Osteocyte (in vitro differentiated cells): ENCODE measurements around the gene AGO4. TPM values are rescaled to one million over a fixed set of nuclear protein-coding genes. Genes with fewer than 3 reads are reported as not detected.

Experiments
- DNase-seq: peaks from one replicate; pipeline ENCODE4 v3.0.0; 2021; ENCODE audit warnings: mixed read lengths; ENCODE audit not compliant: unreplicated experiment; ENCODE audit errors: extremely low spot score
- H3K27ac Mint-ChIP-seq: one replicate; pipeline ENCODE4 v1.8.0; 2021; ENCODE audit warnings: mild to moderate bottlenecking, mixed read lengths; ENCODE audit not compliant: unreplicated experiment
- H3K27me3 Mint-ChIP-seq: one replicate; pipeline ENCODE4 v1.8.0; 2021; ENCODE audit warnings: mixed read lengths; ENCODE audit not compliant: unreplicated experiment
- H3K36me3 Mint-ChIP-seq: one replicate; pipeline ENCODE4 v1.8.0; 2021; ENCODE audit warnings: mixed read lengths; ENCODE audit not compliant: unreplicated experiment
- H3K4me1 Mint-ChIP-seq: one replicate; pipeline ENCODE4 v1.8.0; 2021; ENCODE audit warnings: mixed read lengths; ENCODE audit not compliant: unreplicated experiment
- H3K4me3 Mint-ChIP-seq: one replicate; pipeline ENCODE4 v1.8.0; 2021; ENCODE audit warnings: mild to moderate bottlenecking, moderate library complexity, mixed read lengths; ENCODE audit not compliant: unreplicated experiment
- H3K9me3 Mint-ChIP-seq: one replicate; pipeline ENCODE4 v1.8.0; 2021; ENCODE audit warnings: mixed read lengths; ENCODE audit not compliant: unreplicated experiment
- CTCF ChIP-seq: fragments of 200-600 bp; sonication (generic); IDR thresholded peaks from 2 replicates; pipeline ENCODE4 v1.5.0; 2021; ENCODE audit warnings: antibody characterized with exemption, mild to moderate bottlenecking, moderate library complexity
- total RNA-seq: library from RNA; stranded (reverse); gene quantifications from 2 replicates; pipeline ENCODE4 v1.2.1, GENCODE V29; 2021

The AGO4 gene
- total RNA-seq, 1 donor from 2014 or later = 10.1 TPM

GRCh38 chr1:35838693-35839245 lies 31.0 kb downstream of the AGO4 start:
- TF ChIP-seq CTCF = no peak
- peaks cover 67% of the 10 kb centered on the region for H3K36me3 Mint-ChIP-seq

GRCh38 chr1:35844826-35845225 lies 37.0 kb downstream of the AGO4 start:
- Mint-ChIP-seq H3K27ac (no peak overlapping the region), H3K36me3 (peaks cover 37% of the 10 kb centered on the region), H3K27me3 (no peaks in the 10 kb centered on the region), H3K4me1 (no peaks in the 10 kb centered on the region), H3K9me3 (no peaks in the 10 kb centered on the region), H3K4me3 (no peak overlapping the region)
- no peak for TF ChIP-seq CTCF
- no peak for DNase-seq

More at GRCh38 chr1:35838693-35839245, 31.0 kb downstream of the AGO4 start:
- Mint-ChIP-seq H3K4me1 (no peaks in the 10 kb centered on the region), H3K4me3 (no peak overlapping the region), H3K27me3 (no peaks in the 10 kb centered on the region), H3K27ac (no peak overlapping the region), H3K9me3 (peaks cover 5% of the 10 kb centered on the region)
- no peak for DNase-seq

GRCh38 chr1:35845766-35846165 lies 38.0 kb downstream of the AGO4 start:
- TF ChIP-seq CTCF = no peak
- no peaks in the 10 kb centered on the region for H3K27me3 Mint-ChIP-seq
- H3K27ac Mint-ChIP-seq = no peak overlapping the region

GRCh38 chr1:35847935-35848565 lies 40.2 kb downstream of the AGO4 start:
- no peaks in the 10 kb centered on the region for H3K4me1 Mint-ChIP-seq
- no peak for DNase-seq
- no peak overlapping the region for H3K27ac Mint-ChIP-seq
- H3K9me3 Mint-ChIP-seq = no peaks in the 10 kb centered on the region
- no peak overlapping the region for H3K4me3 Mint-ChIP-seq
- TF ChIP-seq CTCF = no peak
- no peaks in the 10 kb centered on the region for H3K27me3 Mint-ChIP-seq
- H3K36me3 Mint-ChIP-seq = peaks cover 38% of the 10 kb centered on the region

More at GRCh38 chr1:35845766-35846165, 38.0 kb downstream of the AGO4 start:
- H3K9me3 Mint-ChIP-seq = no peaks in the 10 kb centered on the region
- peaks cover 44% of the 10 kb centered on the region for H3K36me3 Mint-ChIP-seq
- no peak for DNase-seq
- H3K4me1 Mint-ChIP-seq = no peaks in the 10 kb centered on the region
- no peak overlapping the region for H3K4me3 Mint-ChIP-seq

- no peak for TF ChIP-seq CTCF
- H3K9me3 Mint-ChIP-seq = no peaks in the 10 kb centered on the region
Observed at GRCh38 chr1:35850051-35850450, 42.2 kb downstream of the AGO4 start.

More at GRCh38 chr1:35850051-35850450, 42.2 kb downstream of the AGO4 start:
- Mint-ChIP-seq H3K4me1 (no peaks in the 10 kb centered on the region), H3K4me3 (no peak overlapping the region), H3K27me3 (no peaks in the 10 kb centered on the region), H3K36me3 (peaks cover 43% of the 10 kb centered on the region), H3K27ac (no peak overlapping the region)
- DNase-seq = no peak
